B cell (primary cell): Measurements from ENCODE around the gene LRRC74A. TPM values are rescaled to one million over a fixed set of nuclear protein-coding genes. Genes with fewer than 3 reads are reported as not detected.

Experiments
- ATAC-seq: fragments of 200-7000 bp; cut with Tn5 transposase; one replicate; pipeline ENCODE4 v1.10.0; 2021; ENCODE audit warnings: low read depth, mild to moderate bottlenecking, moderate number of reproducible peaks, moderate library complexity
- CTCF ChIA-PET: fragments of 350-600 bp; sonication (Branson Sonifier 250); formaldehyde crosslinking; loops from one replicate; lab custom pipeline; 2021; ENCODE audit warnings: antibody characterized with exemption, inconsistent platforms; lab: Charles Lee
- POLR2A ChIA-PET: fragments of 350-600 bp; sonication (Branson Sonifier 250); formaldehyde crosslinking; loops from one replicate; lab custom pipeline; 2021; ENCODE audit warnings: antibody characterized with exemption; lab: Charles Lee
- DNase-seq: peaks from one replicate; pipeline ENCODE4 v3.0.0; 2013
- H2AFZ ChIP-seq: 2 replicates; pipeline ENCODE4 v1.6.1; 2012; ENCODE audit warnings: mild to moderate bottlenecking, low read depth, low read length; ENCODE audit not compliant: insufficient read depth, poor library complexity, severe bottlenecking
- H3K27ac ChIP-seq, 2 donors: 1 replicate in 1 of 2; 2 replicates in 1 of 2; pipeline ENCODE4 v1.5.1; 2012 to 2013; ENCODE audit warnings: low read length in 2 of 2, mild to moderate bottlenecking in 2 of 2, moderate library complexity in 1 of 2
- H3K27me3 ChIP-seq, 4 experiments: fragments of 200-600 bp in 1 of 4; sonication (generic) in 1 of 4; replicated peaks in 1 of 4; 1 replicate in 2 of 4; 2 replicates in 2 of 4; pipeline versions ENCODE4 v1.6.1 to v1.7.0; 2013 to 2016; ENCODE audit warnings: low read length in 3 of 4, mild to moderate bottlenecking in 2 of 4, mixed read lengths in 1 of 4, moderate library complexity in 1 of 4; ENCODE audit not compliant: insufficient read depth in 4 of 4, control insufficient read depth in 3 of 4; ENCODE audit errors: control extremely low read depth in 1 of 4
- H3K36me3 ChIP-seq, 2 experiments: replicated peaks in 1 of 2; 1 replicate in 1 of 2; 2 replicates in 1 of 2; pipeline versions ENCODE4 v1.6.1 to v1.7.1; 2013; ENCODE audit warnings: low read length in 1 of 2; ENCODE audit not compliant: insufficient read depth in 2 of 2, control insufficient read depth in 1 of 2; ENCODE audit errors: control extremely low read depth in 1 of 2, extremely low read depth in 1 of 2
- H3K4me1 ChIP-seq, 2 donors: fragments of 200-600 bp in 1 of 2; sonication (generic) in 1 of 2; 1 replicate in 1 of 2; 2 replicates in 1 of 2; pipeline versions ENCODE4 v1.5.1 to v1.6.1; 2013 to 2017; ENCODE audit warnings: low read length in 2 of 2; ENCODE audit not compliant: control insufficient read depth in 2 of 2, insufficient read depth in 2 of 2
- H3K4me2 ChIP-seq: replicated peaks from 2 replicates; pipeline ENCODE3; 2012; ENCODE audit warnings: mild to moderate bottlenecking, low read depth, low read length; ENCODE audit not compliant: poor library complexity, severe bottlenecking
- H3K4me3 ChIP-seq, 5 experiments: fragments of 200-600 bp in 1 of 5; sonication (generic) in 1 of 5; 1 replicate in 3 of 5; 2 replicates in 2 of 5; pipeline versions ENCODE4 v1.5.1 to v1.7.0; 2011 to 2016; ENCODE audit warnings: low read length in 4 of 5, mild to moderate bottlenecking in 4 of 5, low read depth in 2 of 5, control low read depth in 1 of 5, moderate library complexity in 1 of 5; ENCODE audit not compliant: insufficient read depth in 1 of 5; ENCODE audit errors: control extremely low read depth in 1 of 5, extremely low read depth in 1 of 5
- H3K79me2 ChIP-seq: fragments of 200-600 bp; sonication (generic); one replicate; pipeline ENCODE4 v1.6.0; 2016; ENCODE audit warnings: low read length; ENCODE audit not compliant: control insufficient read depth, insufficient read depth
- H3K9ac ChIP-seq: fragments of 200-600 bp; sonication (generic); 2 replicates; pipeline ENCODE4 v1.6.1; 2017; ENCODE audit warnings: mild to moderate bottlenecking, low read length, moderate library complexity
- H3K9me3 ChIP-seq, 3 donors: one replicate each; pipeline versions ENCODE4 v1.6.1 to v1.7.1; 2013; ENCODE audit warnings: low read length in 2 of 3; ENCODE audit not compliant: control insufficient read depth in 2 of 3, insufficient read depth in 1 of 3; ENCODE audit errors: control extremely low read depth in 1 of 3
- H4K20me1 ChIP-seq: 2 replicates; pipeline ENCODE4 v1.6.0; 2012; ENCODE audit warnings: mild to moderate bottlenecking, low read length; ENCODE audit not compliant: insufficient read depth, control insufficient read depth, poor library complexity, severe bottlenecking
- H3K27ac Mint-ChIP-seq: one replicate; pipeline ENCODE4 v1.8.0; 2021; ENCODE audit warnings: mixed read lengths
- H3K27me3 Mint-ChIP-seq: one replicate; pipeline ENCODE4 v1.8.0; 2021; ENCODE audit warnings: mixed read lengths
- H3K4me1 Mint-ChIP-seq: one replicate; pipeline ENCODE4 v1.8.0; 2021; ENCODE audit warnings: mixed read lengths
- H3K4me3 Mint-ChIP-seq: one replicate; pipeline ENCODE4 v1.8.0; 2021; ENCODE audit warnings: mixed read lengths
- H3K9me3 Mint-ChIP-seq: one replicate; pipeline ENCODE4 v1.8.0; 2022; ENCODE audit warnings: mixed read lengths; ENCODE audit not compliant: insufficient read depth
- EZH2 ChIP-seq: IDR thresholded peaks from 2 replicates; pipeline ENCODE4 v1.6.1; 2012; ENCODE audit warnings: borderline replicate concordance, low read depth, mild to moderate bottlenecking, moderate library complexity, low read length; ENCODE audit not compliant: insufficient read depth, poor library complexity, severe bottlenecking
- WGBS: methylation state at CpG from one replicate; pipeline ENCODE4 v1.1.5; 2013; ENCODE audit warnings: missing lambda C conversion rate; ENCODE audit not compliant: insufficient coverage; 5-methylcytosine and 5-hydroxymethylcytosine counted together
- intact Hi-C: fragments of 100-400 bp; cut with micrococcal nuclease; formaldehyde crosslinking; loops from one replicate; pipeline ENCODE4 v1.10.0; 2022
- polyA plus RNA-seq: library from polyadenylated mRNA; depleted of rRNA; stranded (reverse); fragments of >200 nt; gene quantifications from 2 replicates; pipeline ENCODE4 v1.2.3, GENCODE V29; 2012
- total RNA-seq, 2 donors: library from RNA; stranded (reverse); fragments of 120-200 nt in 1 of 2; gene quantifications; 1 replicate in 1 of 2; 2 replicates in 1 of 2; pipeline versions ENCODE4 v1.2.3 to v1.2.4, GENCODE V29; 2013 to 2022
- TF ChIP-seq, protein P1 (sequence below): fragments of 200-600 bp; IDR thresholded peaks from one replicate; pipeline ENCODE4 v1.8.0; 2022; ENCODE audit warnings: antibody characterized with exemption, mild to moderate bottlenecking

The LRRC74A gene
- total and polyA plus RNA-seq, 2 donors (not counting 1 experiment from before 2014, with no cell fraction given), result not detected

DNA sequence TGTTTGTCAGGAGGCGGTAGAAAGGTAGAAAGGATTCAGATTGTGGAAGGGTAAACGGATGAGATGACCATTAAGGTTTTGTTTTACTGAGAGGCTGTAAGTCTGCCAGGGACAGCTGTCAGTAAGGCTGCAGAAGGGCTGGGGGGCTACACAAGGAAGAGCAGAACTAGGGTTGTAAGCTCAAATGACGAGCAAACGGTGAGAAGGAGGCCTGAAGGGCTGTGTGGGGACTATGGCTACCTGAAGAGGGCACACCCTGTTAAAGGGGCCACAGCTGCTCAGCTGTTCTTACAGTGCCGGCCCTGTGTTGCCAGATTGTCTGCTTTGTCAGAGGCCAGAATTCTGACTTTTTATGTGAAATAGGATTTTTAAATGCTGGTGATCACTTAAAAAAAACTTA, 45.8 kb upstream of the LRRC74A start:
- POLR2A ChIA-PET, result no interaction called here
- 92% methylated on average over 4 of the region's 5 CpGs for WGBS
- no peaks in the 10 kb centered on the region for H3K27me3 ChIP-seq
- H3K27me3 Mint-ChIP-seq, result no peaks in the 10 kb centered on the region
- no peaks in the 10 kb centered on the region for H3K9me3 ChIP-seq
- H3K4me2 ChIP-seq, result no peak overlapping the region
- no peaks in the 10 kb centered on the region for H3K4me1 Mint-ChIP-seq
- H3K4me3 Mint-ChIP-seq, result no peak overlapping the region
- no peak overlapping the region for H3K27ac ChIP-seq
- no peaks in the 10 kb centered on the region for H4K20me1 ChIP-seq
- H3K27ac Mint-ChIP-seq, result no peak overlapping the region
- ATAC-seq (no peak), DNase-seq (no peak)
- H3K4me3 ChIP-seq, result no peak overlapping the region
- no peak overlapping the region for H3K9ac ChIP-seq
- H2AFZ ChIP-seq, result no peak overlapping the region
- H3K9me3 Mint-ChIP-seq, result no peaks in the 10 kb centered on the region
- no peaks in the 10 kb centered on the region for H3K4me1 ChIP-seq
- no peaks in the 10 kb centered on the region for H3K79me2 ChIP-seq
- no peak for TF ChIP-seq EZH2
- TF ChIP-seq, protein P1, sequence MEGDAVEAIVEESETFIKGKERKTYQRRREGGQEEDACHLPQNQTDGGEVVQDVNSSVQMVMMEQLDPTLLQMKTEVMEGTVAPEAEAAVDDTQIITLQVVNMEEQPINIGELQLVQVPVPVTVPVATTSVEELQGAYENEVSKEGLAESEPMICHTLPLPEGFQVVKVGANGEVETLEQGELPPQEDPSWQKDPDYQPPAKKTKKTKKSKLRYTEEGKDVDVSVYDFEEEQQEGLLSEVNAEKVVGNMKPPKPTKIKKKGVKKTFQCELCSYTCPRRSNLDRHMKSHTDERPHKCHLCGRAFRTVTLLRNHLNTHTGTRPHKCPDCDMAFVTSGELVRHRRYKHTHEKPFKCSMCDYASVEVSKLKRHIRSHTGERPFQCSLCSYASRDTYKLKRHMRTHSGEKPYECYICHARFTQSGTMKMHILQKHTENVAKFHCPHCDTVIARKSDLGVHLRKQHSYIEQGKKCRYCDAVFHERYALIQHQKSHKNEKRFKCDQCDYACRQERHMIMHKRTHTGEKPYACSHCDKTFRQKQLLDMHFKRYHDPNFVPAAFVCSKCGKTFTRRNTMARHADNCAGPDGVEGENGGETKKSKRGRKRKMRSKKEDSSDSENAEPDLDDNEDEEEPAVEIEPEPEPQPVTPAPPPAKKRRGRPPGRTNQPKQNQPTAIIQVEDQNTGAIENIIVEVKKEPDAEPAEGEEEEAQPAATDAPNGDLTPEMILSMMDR, result no peak
- CTCF ChIA-PET, result interaction anchor here (0.8 to 1.5 kb wide), 2 partner anchors 9 to 17 kb away, joined by 3 read pairs; no protein-coding TSS in a partner anchor
- intact Hi-C loops, result no loop called here
- peaks cover 0 to 27% of the 10 kb centered on the region in 2 experiments for H3K36me3 ChIP-seq

DNA sequence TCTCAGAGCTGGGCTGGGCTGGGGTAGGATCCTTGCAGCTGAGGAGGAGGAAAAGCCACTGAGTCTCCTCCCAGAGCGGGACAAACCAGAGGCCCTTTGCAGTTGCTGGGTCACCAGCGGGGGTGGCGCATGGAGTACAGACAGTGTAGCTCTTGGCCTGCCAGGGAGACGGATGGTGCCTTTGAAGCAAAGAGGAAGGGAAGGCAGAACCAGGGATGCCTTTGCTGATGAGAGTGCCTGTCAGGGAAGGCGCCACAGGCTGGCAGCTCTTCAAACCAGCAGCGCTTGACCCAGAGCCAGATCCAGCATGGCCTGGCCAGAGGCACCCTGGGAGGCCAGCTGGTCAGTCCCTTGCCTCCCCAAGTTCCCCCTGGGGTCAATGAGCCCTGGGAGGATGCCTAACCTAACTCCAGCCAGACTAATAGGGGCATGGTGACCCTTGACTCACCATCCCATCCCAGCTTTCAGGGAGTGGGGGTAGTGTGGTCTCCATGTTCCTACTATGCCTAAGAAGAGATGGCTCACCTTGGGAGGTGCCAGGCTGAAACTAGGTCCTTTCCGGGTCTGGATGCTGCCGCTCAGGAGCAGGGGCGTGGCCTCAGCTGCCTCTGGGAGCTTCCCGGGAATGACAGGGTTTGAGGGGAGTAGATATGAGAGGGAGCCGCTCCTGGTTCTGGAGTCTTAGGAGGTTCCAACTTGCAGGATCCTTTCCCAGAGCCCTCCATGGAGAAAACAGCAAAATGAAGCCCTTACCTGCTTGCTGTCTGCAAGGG, 45.1 kb upstream of the LRRC74A start:
- H3K36me3 ChIP-seq, result peaks cover 0 to 32% of the 10 kb centered on the region in 2 experiments
- H3K4me1 Mint-ChIP-seq, result no peaks in the 10 kb centered on the region
- H3K27ac Mint-ChIP-seq, result no peak overlapping the region
- TF ChIP-seq, protein P1, result no peak
- no peak for TF ChIP-seq EZH2
- 95% methylated on average over 11 of the region's 11 CpGs for WGBS
- POLR2A ChIA-PET, result no interaction called here
- ATAC-seq (no peak), DNase-seq (no peak)
- H3K9me3 Mint-ChIP-seq, result no peaks in the 10 kb centered on the region
- no peak overlapping the region for H3K4me3 ChIP-seq
- H3K27me3 ChIP-seq, result no peaks in the 10 kb centered on the region
- H3K4me1 ChIP-seq, result no peaks in the 10 kb centered on the region
- H3K4me2 ChIP-seq, result no peak overlapping the region
- no peaks in the 10 kb centered on the region for H3K27me3 Mint-ChIP-seq
- H3K4me3 Mint-ChIP-seq, result no peak overlapping the region
- H3K9me3 ChIP-seq, result no peaks in the 10 kb centered on the region
- CTCF ChIA-PET, result interaction anchor here (1.5 kb wide), 2 partner anchors 10 to 12 kb away, joined by 3 to 4 read pairs; no protein-coding TSS in a partner anchor
- no peaks in the 10 kb centered on the region for H3K79me2 ChIP-seq
- no peaks in the 10 kb centered on the region for H4K20me1 ChIP-seq
- no peak overlapping the region for H3K27ac ChIP-seq
- no peak overlapping the region for H2AFZ ChIP-seq
- H3K9ac ChIP-seq, result no peak overlapping the region
- intact Hi-C loops, result no loop called here
